DMS114 treated with DMSO at 0.1 percent for 48 hours (cell line): Measurements from ENCODE around the gene KCNK5.

ENCODE experiments used
- DNase-seq: peaks from one replicate; lab custom pipeline; 2025; ENCODE audit not compliant: unreplicated experiment; lab: John Stamatoyannopoulos, UW

Gene KCNK5

DNA sequence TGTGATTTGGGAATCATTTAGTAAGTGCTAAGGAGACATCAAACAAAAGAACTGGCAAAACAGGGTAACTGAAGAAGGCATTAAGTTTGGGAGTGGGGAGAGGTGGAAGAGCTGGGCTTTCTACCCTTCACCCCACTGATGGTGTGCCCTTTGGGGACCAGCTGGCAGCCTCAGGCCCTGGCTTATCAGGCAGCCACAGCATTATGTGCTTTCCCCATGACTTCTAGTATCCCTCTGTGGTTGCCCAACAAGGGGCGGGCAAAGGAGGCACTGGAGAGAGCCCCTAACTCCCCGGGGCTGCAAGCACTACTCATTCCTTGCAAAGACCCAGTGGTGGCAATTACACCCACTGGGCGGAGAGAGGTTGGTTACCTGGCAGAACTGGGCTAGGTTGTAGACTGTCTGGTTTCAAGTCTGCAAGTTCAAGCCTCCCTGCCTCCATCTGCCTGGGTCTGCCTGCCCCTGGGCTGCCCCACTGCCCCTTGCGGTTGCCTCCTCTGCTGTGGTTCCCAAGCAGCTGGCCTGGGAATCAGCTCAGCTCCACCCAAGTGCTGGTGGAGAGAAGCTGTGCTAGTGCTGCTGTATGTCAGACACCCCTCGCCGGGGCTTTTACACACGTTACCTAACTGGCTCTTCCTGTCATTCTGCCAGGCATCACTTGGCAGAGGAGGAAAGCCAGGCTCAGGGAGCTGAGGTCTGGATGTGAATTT is 29.9 kb downstream of the KCNK5 start:
- DNase-seq: no peak

DNA sequence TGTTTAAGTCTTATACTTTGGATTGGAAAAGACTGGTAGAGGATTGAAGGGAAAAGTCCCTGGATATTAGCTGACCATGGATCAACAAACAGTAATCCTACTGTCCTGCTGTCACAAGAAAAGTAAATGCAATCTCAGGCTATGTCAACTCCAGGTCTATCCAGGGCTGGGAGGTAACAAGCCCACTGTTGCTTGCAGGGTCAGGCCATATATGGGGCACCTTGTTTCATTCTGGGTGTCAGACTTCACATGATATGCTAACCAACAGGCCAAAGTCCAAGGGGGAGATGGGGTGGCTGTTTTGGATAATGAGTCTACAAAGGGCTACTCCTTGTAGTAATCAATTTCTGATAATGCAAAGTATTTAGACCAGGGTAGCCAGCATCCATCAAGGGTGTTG is 30.7 kb downstream of the KCNK5 start:
- DNase-seq: no peak

GRCh38 chr6:39197922-39198500 is 31.3 kb downstream of the KCNK5 start:
- no peak for DNase-seq

DNA sequence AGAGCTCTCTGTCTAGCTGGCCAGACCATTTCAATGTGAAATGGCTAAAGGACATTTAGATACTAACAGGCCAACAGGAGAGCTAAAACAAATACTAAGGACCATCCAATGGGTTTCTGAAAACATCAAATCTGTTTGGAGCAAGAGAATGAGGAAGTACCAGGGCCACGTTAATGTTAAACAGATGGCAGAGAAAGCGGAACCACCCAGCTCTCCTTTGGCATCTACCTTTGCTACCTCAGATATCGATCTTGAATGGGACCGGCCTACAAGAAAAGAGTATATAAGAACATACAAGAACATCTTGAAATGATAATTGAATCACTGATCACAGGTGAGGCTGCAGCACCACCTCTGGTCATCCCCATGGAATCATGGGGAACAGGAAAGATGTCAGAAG is 31.8 kb downstream of the KCNK5 start:
- DNase-seq: no peak

GRCh38 chr6:39196673-39197091 is 32.6 kb downstream of the KCNK5 start:
- DNase-seq: no peak

DNA sequence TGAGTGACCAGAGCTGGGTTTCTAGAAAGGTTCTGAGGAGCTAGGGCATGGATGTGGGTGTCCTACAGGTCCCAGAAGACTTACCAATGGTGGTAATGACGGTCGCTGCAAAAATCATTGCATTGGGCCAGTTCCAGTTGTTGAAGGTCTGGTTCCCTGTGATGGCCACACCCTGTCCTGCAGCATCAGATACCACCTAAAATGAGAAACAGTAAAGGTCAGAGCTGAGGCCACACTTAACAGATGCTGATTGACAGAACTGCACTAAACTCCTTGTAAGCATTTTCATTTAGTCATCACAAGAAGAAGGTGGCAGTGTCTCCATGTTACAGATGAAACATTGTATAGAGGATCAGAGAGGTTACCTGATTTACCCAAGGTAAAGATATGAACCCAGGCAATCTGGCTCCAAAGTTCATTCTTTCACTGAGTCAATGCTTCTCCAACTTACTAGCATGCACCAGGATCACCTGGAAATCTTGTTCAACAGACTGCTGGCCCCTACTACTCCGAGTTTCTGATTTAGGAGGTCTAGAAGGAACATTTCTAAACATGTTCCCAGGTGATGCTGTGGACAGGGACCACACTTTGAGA is 33.4 kb downstream of the KCNK5 start:
- DNase-seq: no peak

GRCh38 chr6:39194466-39194865 is 34.8 kb downstream of the KCNK5 start:
- no peak for DNase-seq

- DNase-seq: no peak
Observed at GRCh38 chr6:39193201-39193791, 36.0 kb downstream of the KCNK5 start.

DNA sequence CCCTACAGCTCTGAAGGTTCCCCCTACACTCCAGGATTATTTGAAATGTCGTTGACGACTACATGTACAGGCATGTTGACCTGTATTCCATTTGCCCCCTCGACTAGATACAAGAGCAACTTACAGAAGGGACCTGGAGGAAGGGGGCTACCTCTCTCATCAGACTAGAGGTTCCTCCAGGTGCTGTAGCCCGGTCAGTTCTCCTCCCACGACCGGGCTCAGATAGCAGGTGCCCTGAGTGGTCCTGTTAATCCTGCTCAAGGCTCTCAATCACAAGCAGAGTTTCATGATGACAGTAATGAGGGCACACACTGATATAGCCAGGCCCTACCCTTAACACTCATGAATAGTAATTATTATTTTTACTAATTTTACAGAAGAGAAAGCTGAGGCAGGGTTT is 36.5 kb downstream of the KCNK5 start:
- DNase-seq: no peak

GRCh38 chr6:39191236-39191930 is 37.9 kb downstream of the KCNK5 start:
- DNase-seq: no peak

DNA sequence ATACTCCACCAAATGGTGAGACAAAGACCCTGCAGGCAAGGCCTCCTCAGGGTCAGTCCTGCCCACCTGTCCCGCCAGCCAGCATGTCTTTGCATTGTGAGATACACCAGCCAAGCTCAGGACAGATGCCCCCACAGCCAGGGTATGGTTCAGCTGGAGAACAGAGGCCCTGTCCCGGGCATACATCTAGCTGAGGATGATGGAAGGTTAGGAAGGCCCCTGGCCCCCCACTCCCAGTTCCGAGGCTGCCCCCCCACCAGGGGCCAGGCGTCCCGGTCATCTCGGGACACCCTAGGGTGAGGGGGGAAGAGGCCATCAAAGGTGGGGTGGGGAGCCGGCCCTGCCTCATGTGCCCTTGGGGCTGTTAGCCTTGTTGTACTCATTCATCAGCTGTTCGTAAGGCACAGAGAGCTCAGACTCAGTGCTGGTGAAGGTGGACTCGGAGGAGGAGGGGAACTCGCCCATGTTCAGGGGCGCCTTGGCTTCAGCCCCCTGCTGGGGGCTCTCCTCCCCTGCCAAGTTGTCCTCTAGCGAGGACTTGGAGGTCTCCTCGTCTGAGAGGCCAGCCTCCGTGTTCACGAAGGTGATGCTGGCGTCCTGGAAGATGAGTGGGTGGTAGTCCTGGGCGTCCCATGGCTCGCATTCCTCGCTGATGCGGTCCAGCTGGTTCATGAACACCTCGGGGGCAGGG is 38.6 kb downstream of the KCNK5 start:
- no peak for DNase-seq

DNA sequence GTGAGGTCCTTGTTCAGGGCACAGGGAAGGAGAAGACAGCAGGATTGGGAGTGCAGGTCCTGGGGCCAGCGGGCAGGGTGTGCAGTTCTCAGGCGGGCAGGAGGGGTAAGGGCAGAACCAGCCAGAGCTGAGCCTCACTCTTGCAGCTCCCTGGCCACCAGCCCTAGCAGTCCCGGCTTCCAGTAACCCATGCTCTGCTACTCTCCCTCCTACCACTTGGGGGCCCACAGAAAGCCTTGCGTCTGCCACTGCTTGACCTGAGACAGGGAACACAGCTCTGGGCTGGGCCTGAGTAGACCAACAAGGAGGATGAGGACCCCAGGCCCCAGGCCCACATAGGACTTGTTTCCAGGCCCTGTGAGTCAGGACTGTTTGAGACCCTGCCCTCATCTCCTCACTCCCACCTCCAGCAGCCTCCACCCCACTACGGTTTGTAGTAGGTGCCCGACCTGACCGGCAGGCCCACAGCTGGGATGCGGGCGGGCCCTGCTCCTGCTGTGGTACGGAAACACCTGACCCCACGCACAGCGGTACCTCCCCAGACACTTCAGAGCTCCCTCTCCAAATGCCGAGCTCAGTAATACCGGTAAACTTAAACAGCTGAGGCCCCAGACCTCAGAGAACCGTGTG is 39.2 kb downstream of the KCNK5 start:
- peak; percentile 33 for DNase-seq

GRCh38 chr6:39189131-39189530 is 40.1 kb downstream of the KCNK5 start:
- DNase-seq: no peak

DNA sequence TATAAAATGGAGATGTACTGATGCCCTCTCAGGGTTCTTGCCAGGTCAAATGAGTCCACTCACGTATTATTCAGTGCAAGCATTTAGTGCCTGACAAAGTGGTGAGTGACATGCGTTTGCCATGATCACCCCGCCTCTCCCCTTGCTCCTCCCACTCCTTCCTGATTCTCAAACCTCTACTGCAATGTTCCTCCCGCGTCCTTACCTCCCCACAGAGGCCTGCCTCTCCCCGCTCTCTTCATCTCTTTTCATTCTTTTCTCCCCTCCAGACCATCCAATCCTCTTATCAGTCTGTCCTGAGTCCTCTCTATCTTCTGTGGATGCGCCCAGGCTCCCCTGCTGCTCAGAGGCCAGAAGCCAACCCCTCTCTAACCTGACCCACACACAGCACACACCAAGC is 40.7 kb downstream of the KCNK5 start:
- no peak for DNase-seq

- no peak for DNase-seq
Observed at GRCh38 chr6:39188098-39188450, 41.2 kb downstream of the KCNK5 start.

GRCh38 chr6:39184906-39185580 is 44.2 kb downstream of the KCNK5 start:
- DNase-seq: no peak

DNA sequence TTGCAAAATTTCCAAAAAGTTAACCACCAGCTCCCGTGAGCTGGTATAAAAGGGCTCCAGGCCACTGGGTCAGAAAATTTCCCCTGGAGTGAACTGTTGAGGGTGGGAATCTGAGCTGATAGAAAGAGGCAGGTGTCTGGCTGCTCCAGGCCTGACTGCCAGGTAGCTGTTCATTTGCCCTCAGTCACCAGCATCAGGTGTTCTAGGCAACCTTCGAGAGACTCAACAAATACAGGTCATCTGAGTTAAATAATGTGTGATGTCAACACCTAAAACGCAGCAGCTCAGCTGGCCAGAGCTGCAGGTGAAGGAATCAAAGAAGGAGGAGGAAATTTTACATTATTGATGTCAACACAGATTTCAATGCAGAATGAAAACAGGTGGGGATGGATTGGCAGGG is 46.7 kb downstream of the KCNK5 start:
- no peak for DNase-seq

GRCh38 chr6:39181826-39182225 is 47.4 kb downstream of the KCNK5 start:
- DNase-seq: no peak

DNA sequence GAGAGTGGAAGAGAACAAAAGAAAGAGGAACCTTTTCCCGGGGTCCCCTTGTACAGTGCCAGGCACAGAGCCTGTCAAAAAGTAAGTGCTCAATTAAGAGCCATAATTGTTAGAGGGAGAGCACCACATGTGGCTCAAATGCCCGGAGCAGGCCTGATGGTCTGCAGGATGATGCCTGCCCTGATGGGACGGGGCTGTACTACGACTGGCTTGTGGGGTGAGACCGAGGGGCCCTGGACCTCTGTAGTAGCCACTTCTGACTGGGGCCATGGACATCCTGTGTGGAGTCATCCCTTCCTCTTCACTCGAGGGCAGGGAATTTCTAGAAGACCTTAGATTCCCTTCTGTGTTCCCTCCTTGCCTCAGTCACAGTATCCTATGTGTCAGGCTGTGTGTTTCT is 47.9 kb downstream of the KCNK5 start:
- DNase-seq: no peak

- no peak for DNase-seq
Observed at GRCh38 chr6:39178804-39179203, 50.5 kb downstream of the KCNK5 start.
